Umbilical cord (tissue), 2 donors: ENCODE results near the gene CDH22. TPM values are rescaled to one million over a fixed set of nuclear protein-coding genes. Genes with fewer than 3 reads are reported as not detected.
A peak's percentile ranks its signal among the peaks of the same experiment; 100 is the strongest.

ENCODE experiments used
- DNase-seq: peaks from one replicate; pipeline ENCODE4 v3.0.0-alpha.2; 2015; ENCODE audit warnings: low spot score
- total RNA-seq: library from RNA; depleted of rRNA; stranded (reverse); fragments of >200 nt; gene quantifications from one replicate; pipeline ENCODE4 v1.2.3, GENCODE V29; 2014; ENCODE audit warnings: low replicate concordance; ENCODE audit not compliant: insufficient read depth

CDH22 gene
- total RNA-seq, 1 donor from 2014 or later: 0.24 TPM

DNA sequence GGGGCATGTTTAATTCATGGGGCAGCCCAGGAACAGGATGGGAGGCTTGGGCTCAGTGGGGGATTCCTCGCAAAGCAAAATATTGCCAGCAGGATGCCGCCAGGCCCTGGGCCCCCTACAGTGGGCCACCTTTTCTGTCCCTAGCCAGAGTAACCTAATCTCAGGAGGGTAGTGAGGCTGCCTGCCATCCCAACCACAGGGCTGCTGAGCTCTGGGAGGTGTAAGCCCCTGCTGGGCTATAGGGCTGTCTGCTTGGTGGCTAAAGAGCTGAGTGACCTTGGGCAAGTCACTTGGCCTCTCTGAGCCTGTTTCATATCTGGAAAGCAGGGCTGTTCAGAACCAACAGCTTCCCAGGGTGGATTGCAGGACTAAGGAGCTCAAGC lies 35.7 kb upstream of the CDH22 start:
- no peak for DNase-seq

DNA sequence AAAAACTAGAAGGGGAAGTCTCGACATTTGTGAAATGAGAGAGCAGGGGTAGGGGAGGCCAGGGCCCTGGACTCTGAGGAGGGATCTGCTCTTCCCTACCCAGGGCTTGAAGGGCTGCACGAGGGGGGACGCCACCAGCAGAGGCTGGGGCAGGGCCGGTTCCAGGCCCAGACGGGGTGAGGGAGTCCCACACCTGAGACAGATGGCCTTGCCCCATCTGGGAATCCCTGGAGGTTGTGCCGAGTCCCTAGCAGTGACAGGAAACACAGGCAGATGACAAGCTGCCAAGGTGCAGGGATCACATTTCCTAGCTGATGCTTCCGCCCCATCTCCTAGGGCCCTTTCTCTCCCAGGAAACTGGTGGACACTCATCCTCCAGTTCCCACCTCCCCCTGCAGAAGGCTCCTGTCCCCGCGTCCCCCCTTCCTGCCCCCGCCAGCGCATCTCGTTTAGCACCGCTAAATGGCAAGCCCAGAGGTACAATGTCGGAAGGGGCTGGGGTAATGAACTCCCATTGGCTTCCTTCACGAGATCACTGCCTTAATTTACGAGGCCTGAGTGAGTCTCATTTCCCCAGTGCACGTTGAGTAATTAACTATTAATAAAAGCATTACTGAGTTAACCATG lies 35.2 kb upstream of the CDH22 start:
- no peak for DNase-seq

- no peak for DNase-seq
Measured at GRCh38 chr20:46342451-46343347, 34.4 kb upstream of the CDH22 start.

DNA sequence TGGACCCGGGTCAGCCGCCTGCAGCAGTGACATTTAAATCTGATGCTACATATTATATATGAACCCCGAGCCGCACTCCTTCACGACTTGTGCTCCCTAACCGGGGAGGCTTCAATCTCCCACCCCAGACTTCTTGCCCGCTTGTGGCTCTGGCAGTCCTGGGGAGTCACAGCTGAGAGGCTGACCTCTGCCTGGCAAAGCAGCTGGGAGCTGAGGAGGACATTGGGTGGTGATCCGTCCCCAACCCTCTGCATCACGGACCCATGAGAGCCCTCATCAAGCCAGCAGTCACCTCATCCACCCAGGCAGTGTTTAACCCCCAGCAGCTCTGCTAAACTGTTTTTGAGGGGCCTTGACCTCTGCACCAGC lies 33.7 kb upstream of the CDH22 start:
- no peak for DNase-seq

- no peak for DNase-seq
Measured at GRCh38 chr20:46341074-46342009, 33.0 kb upstream of the CDH22 start.

DNA sequence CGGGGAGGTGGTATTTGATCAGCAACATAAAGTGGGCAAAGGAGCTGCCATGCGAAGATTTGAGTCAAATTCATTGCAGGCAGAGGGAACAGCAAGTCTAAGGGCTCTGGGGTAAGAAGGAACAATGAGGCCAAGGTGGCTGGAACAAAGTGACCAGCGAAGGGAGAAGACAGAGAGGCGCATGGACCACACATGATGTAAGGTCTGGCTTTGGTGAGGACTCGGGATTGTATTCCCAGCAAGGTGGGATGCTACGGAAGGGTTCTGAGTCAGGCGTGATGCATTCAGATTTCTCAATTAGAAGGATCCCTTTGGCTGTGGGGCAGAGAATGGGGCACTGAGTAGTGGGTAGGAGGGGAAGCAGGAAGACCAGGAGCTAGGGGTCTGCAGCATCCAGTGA lies 30.7 kb upstream of the CDH22 start:
- no peak for DNase-seq

DNA sequence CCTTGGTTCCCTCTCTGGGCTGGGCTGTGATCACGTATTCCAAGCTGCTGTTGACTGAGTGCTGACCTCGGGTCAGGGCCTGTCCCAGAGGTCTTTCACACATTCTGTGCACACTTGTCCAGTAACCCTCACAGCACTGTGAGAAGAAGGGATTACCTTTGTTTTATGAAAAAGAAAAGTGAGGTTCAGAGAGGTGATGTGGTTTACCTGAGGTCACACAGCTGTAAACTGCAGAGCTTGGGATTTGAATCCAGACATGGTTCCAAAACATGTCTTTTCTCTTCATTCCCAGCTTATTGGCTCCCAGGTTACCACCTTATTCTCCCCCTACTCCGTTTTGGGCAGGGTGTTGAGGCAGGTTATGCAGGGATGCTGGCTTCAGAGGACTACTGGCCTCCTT lies 28.4 kb upstream of the CDH22 start:
- no peak for DNase-seq

DNA sequence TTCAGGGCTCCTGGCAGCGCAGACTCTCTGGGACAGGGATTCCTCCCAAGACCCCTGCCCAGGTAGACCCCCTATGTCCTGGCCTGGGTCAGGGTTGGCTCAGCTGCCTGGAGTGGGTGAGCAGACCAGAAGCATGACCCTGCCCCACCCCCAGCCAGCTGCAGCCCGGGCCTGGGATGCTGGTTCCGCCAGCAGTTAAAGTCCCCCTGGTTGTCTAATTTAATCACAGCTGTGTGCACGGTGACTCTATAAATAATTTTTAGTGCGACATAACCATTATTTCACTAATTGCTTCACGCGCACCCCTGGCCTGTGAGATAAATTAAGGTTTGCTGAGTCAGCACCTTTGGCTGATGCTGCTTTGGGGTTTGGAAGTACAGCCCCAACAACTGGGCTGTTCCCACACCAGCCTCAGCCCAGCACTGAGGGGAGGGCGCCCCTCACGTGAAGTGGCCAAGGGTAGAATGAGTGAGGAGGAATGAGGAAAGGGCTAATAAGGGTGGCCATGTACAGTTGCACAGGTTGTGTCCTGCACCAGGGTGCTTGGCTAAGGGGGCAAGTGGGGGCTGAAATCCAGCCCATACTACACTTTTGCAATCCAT lies 26.1 kb upstream of the CDH22 start:
- DNase-seq: no peak

DNA sequence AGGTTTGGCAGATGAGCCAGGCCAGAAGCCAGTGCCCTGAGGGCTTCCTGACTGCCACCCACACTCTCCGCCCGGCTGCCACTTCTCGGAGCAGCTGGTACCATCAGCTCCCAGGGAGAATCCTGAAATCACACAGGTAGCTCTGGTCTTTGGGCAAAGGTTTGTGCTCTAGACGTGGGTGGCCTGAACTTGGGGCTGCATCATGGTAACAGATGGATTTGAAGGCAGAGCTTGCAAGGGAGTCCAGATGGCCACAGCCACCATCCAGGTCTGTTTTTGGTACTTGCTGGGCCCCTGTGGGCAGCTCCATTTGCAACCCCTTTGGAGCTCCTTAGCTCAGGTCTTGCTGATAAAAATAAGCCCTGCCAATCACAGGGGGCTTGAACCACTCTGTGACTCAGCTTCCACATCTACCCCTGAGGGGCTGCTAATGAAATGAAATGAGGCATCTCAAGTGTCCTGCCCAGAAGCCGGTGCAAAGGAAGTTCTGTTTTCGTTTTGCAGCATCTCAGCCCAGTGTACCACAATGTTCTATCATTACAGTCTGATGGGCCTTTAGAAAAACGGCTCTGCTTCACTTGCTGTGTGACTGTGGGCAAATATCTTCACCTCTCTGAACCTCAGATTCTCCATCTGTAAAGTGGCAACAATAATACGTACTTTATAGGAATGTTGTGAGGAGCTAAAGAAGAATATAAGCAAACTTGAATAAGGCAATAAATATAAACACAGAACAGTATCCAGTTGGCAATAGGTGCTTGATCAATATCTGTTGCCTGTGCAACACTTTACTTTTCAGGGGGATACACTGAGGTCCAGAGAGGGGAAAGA lies 25.1 kb upstream of the CDH22 start:
- DNase-seq: no peak

DNA sequence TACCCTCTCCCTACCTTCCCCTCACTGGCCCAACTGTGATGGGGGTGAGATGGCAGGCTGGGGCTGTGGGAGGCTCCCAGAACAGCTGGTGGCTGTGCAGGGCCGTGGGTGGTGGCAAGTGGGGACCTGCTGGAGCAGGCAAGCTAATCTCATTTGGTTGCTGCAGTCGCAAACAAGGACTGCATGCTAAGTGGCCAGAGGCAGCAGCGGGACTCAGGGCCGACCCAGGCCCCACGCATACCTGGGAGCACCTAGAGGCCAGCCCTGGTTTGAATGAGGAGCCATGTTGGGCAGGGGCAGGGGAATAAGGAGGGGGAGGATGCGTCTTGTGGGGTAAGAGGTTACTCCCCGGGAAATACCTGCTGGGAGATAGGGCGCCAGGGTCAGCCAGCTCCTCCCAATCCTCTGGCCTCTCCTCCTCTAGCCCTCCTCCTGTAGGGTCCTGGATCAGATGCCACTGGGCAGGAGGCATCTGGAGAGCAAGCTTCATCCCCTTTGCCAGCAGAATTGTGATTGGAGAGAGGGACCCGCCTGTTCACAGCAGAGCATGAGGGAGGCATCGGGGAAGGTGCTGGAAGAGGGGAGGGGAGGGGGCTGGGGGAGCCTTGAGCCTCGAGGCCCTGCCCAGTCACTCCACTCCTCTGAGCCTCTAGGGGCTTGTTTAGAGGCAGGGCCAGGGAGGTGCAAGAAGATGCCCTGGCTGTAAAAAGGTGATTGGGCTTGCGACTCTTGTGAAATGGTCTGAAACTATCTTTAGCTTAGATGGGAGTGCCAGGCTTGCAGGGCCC lies 24.3 kb upstream of the CDH22 start:
- DNase-seq: no peak

DNA sequence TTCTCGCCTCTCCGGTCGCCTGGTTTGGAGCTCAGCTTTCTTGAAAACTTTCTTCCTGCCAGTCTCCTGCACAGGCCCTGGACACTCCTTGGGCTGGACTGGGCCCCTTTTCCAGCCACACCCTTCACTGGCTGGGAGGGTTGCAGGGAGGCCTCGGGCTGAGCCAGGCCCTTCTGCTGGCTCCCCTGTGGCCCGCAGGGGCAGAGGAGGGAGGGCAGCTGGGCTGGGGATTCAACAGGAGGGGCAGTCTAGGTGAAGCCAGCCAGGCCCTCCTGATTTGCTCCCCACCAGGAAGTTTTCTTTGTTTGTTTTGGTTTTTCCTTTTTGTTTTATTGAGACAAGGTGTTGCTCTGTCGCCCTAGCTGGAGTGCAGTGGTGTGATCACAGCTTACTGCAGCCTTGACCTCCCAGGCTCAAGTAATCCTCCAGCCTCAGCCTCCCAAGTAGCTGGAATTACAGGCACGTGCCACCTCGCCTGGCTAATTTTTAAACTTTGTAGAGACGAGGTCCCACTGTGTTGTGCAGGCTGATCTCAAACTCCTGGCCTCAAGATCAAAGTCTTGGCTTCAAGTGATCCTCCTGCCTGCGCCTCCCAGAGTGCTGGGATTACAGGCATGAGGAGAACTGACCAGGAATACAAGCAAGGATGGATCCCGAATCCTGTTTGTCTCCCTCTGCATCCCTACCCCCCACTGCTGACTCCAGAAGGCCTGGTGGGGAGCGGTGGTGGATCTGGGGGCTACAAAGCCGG lies 23.5 kb upstream of the CDH22 start:
- peak; percentile 68 for DNase-seq

GRCh38 chr20:46330831-46331371 lies 22.6 kb upstream of the CDH22 start:
- DNase-seq: no peak

DNA sequence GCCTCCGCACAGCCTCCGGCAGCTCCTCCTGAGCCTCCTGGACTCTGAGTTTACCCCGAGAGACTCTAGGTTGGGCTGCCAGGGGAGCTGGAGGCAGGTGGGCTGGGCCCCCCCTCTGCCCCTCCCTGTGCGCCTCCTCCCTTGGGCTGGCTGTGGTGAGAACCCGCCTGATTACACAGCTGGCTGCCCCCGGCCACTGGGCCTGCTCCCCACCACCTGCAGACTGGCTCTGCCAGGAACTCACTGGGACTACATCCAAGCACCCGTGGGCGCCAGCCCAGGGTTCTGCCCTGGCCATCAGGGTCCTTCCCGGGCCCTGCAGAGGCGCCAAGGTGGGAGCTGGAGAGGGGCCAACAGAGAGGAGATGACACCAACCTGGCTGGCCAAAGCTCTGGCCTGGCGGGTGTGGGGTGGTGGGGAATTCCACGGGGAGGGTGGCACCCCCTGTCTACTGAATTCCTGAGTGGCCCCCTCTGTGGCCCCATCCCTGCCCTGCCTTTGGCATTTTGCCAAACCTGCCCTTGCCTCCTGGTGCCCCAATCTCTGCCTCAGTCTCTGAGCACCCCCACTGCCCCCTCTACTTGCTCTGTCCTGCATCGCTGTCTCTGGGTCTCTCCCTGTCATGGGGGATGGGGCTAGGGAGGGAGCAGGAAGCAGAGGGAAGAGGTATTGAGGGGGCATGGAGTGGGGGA lies 21.9 kb upstream of the CDH22 start:
- no peak for DNase-seq

- peak; percentile 61 for DNase-seq
Measured at GRCh38 chr20:46328200-46328882, 20.0 kb upstream of the CDH22 start.

- DNase-seq: no peak
Measured at GRCh38 chr20:46327557-46327956, 19.3 kb upstream of the CDH22 start.

- no peak for DNase-seq
Measured at GRCh38 chr20:46325789-46326188, 17.5 kb upstream of the CDH22 start.

DNA sequence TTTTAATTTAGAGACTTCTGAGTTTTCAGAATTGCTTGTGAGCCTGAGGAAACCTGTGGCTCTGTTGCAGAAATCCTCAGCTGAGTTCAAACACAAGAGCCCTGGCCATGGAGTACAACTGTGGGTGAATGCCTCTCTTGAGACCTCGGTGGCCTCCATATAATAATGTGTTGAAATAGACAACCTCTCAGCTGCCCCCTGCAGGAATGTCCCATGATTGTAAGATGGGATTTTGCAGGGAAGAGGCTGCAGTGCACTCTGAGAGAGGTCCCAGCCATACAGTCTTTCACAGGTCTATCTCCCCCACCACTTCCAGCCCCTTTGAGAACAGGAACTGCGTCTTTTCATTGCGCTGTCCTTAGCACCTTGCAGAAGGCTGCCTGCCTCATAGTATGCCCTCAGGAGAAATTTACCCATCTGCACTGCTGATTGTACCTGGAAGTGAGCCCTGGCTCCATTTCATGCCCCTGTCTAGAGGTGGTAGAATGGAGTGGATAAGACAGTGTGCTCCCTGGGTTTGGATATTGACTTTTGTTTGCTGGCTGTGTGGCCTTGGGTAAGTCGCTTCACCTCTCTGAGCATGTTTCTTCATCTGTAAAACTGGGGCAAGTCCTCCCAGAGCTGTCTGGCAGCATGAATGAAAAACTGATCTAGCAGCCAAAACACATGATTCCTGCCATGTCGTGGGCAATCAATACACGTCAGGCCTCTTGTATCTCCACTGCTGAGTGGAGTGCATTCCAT lies 16.8 kb upstream of the CDH22 start:
- no peak for DNase-seq
